Measurements from ENCODE around the gene MIF4GD. TPM values are rescaled to one million over a fixed set of nuclear protein-coding genes. Genes with fewer than 3 reads are reported as not detected.
"Not testable (repeated sequence)": the region's sequence is repeated elsewhere in the genome, so short reads cannot be mapped to it uniquely, and the experiment has no call there.

Gene MIF4GD
- total RNA-seq, 1 experiment from 2014 or later: 25.7 TPM

- no peaks in the 10 kb centered on the region for H3K9me3 Mint-ChIP-seq (ENCODE audit: low read depth, unreplicated experiment)
Measured at GRCh38 chr17:75300280-75300679, 29.2 kb upstream of the MIF4GD start.

DNA sequence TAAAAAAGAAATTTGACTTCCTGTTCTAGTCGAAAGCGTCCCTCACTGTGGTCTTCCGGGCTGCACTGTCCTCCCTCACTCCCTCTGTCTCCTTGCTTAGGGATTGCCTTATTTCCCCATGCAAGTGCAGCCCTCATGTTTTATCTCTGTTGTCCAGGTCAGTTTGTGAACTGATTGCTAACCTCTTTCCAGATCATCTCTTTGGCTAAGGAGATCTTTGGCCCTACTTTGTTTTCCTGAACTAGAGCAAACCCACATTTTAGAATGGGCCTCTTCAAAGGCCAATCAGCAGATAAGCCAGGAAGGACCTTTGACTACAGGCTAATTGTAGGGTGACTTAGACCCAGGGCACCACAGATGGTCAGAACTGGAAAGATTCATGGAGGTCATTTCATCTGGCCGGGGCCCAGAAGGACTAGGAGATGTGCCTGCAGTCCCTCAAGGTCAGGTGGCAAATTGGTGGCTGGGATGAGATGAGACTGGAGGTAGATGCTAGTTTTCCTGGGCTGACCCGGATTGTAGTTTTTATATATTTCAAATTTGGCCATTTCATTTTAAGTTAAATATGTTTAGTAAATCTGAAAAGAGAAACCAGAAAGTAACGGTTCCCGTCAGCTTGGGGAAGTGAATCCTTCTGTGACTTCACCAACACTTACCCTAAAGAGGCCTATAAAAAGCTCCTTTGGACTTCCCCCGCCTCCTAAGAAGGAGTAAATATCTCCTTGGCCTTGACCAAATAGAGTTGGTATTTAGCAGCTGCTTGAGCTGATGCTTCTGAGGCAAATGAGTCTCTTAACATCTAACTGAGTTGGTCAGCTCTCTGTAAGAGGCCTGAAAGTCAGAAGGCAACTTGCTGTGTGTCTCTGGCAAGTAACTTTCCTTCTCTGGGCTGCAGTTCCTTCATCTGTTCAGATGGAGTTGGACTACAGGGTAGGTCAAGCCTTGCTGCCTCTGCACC lies 24.4 kb upstream of the MIF4GD start:
- no peak overlapping the region for H3K27ac Mint-ChIP-seq (ENCODE audit: unreplicated experiment)
- no peaks in the 10 kb centered on the region for H3K9me3 Mint-ChIP-seq (ENCODE audit: low read depth, unreplicated experiment)
- H3K36me3 Mint-ChIP-seq (ENCODE audit: insufficient read depth, unreplicated experiment): peaks cover 3% of the 10 kb centered on the region
- no peak overlapping the region for H3K4me3 Mint-ChIP-seq (ENCODE audit: low read depth, unreplicated experiment)
- TF ChIP-seq, protein P1, sequence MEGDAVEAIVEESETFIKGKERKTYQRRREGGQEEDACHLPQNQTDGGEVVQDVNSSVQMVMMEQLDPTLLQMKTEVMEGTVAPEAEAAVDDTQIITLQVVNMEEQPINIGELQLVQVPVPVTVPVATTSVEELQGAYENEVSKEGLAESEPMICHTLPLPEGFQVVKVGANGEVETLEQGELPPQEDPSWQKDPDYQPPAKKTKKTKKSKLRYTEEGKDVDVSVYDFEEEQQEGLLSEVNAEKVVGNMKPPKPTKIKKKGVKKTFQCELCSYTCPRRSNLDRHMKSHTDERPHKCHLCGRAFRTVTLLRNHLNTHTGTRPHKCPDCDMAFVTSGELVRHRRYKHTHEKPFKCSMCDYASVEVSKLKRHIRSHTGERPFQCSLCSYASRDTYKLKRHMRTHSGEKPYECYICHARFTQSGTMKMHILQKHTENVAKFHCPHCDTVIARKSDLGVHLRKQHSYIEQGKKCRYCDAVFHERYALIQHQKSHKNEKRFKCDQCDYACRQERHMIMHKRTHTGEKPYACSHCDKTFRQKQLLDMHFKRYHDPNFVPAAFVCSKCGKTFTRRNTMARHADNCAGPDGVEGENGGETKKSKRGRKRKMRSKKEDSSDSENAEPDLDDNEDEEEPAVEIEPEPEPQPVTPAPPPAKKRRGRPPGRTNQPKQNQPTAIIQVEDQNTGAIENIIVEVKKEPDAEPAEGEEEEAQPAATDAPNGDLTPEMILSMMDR (IDR thresholded peaks at IDR 0.05; ENCODE audit: unreplicated experiment): no peak
- intact Hi-C loops (cut with micrococcal nuclease; ENCODE audit: unreplicated experiment): no loop called here
- H3K4me1 Mint-ChIP-seq (ENCODE audit: low read depth, unreplicated experiment): no peaks in the 10 kb centered on the region
- no peak for DNase-seq
- no peaks in the 10 kb centered on the region for H3K27me3 Mint-ChIP-seq (ENCODE audit: unreplicated experiment)
- BruUV-seq (replicated peaks): no TSS peak
- CTCF ChIA-PET: interaction anchor here (0.7 kb wide), 1 partner anchor 58 kb away, joined by 3 read pairs; no protein-coding TSS in a partner anchor

More at GRCh38 chr17:75300280-75300679, 29.2 kb upstream of the MIF4GD start:
- no peak for DNase-seq
- TF ChIP-seq, protein P1 (IDR thresholded peaks at IDR 0.05; ENCODE audit: unreplicated experiment): no peak
- H3K4me3 Mint-ChIP-seq (ENCODE audit: low read depth, unreplicated experiment): no peak overlapping the region
- no peaks in the 10 kb centered on the region for H3K4me1 Mint-ChIP-seq (ENCODE audit: low read depth, unreplicated experiment)
- intact Hi-C loops (cut with micrococcal nuclease; ENCODE audit: unreplicated experiment): no loop called here
- no peak overlapping the region for H3K27ac Mint-ChIP-seq (ENCODE audit: unreplicated experiment)
- H3K27me3 Mint-ChIP-seq (ENCODE audit: unreplicated experiment): no peaks in the 10 kb centered on the region
- no TSS peak for BruUV-seq (replicated peaks)
- CTCF ChIA-PET: interaction anchor here (0.6 to 0.7 kb wide), 2 partner anchors 93 to 103 kb away, joined by 3 to 4 read pairs; no protein-coding TSS in a partner anchor
- H3K36me3 Mint-ChIP-seq (ENCODE audit: insufficient read depth, unreplicated experiment): no peaks in the 10 kb centered on the region

- H3K27me3 Mint-ChIP-seq (ENCODE audit: unreplicated experiment); BruUV-seq (replicated peaks); H3K4me3 Mint-ChIP-seq (ENCODE audit: low read depth, unreplicated experiment); H3K4me1 Mint-ChIP-seq (ENCODE audit: low read depth, unreplicated experiment); intact Hi-C loops (cut with micrococcal nuclease; ENCODE audit: unreplicated experiment); DNase-seq; H3K9me3 Mint-ChIP-seq (ENCODE audit: low read depth, unreplicated experiment); H3K27ac Mint-ChIP-seq (ENCODE audit: unreplicated experiment): not testable (repeated sequence)
- CTCF ChIA-PET: interaction anchor here (0.6 to 0.7 kb wide), 2 partner anchors 72 to 1721 kb away, joined by 3 to 5 read pairs; no protein-coding TSS in a partner anchor
- H3K36me3 Mint-ChIP-seq (ENCODE audit: insufficient read depth, unreplicated experiment): peaks cover 27% of the 10 kb centered on the region
Measured at GRCh38 chr17:75292810-75293448, 21.9 kb upstream of the MIF4GD start.

DNA sequence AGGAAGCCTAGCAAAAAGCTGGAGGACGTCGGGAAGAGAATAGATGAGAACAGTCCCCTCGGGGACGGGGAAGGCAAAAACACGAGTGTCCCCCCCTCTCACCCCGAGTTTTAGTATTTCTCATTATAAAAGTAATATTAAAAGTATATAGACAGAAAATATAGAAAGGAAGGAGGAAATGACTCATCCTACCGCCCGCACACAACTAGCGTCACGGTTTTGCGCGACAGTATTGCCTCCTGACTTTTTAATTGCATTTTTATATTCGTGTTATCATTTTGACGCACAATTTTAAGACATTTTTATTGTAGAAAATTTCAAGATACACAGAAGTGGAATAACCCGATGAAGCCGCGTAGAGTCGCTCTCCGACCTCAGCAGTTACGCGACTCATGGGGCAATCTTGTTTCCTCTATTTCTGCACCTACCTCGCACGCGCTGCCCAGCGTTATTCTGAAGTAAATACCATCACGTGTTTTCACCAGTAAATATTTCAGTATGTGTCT lies 18.9 kb upstream of the MIF4GD start:
- peaks cover 28% of the 10 kb centered on the region for H3K36me3 Mint-ChIP-seq (ENCODE audit: insufficient read depth, unreplicated experiment)
- peaks cover 9% of the 10 kb centered on the region for H3K4me1 Mint-ChIP-seq (ENCODE audit: low read depth, unreplicated experiment)
- H3K9me3 Mint-ChIP-seq (ENCODE audit: low read depth, unreplicated experiment): no peaks in the 10 kb centered on the region
- H3K4me3 Mint-ChIP-seq (ENCODE audit: low read depth, unreplicated experiment): peak overlapping the region; percentile 90
- TSS peak; percentile 72 for BruUV-seq (replicated peaks)
- CTCF ChIA-PET: interaction anchor here (0.6 to 2.1 kb wide), 11 partner anchors 10 to 303 kb away, joined by 3 to 32 read pairs (median 4); partner anchors contain the start of genes GRB2, MIF4GD, MRPL58 and TMEM94
- intact Hi-C loops (cut with micrococcal nuclease; ENCODE audit: unreplicated experiment): loop anchor here (1.0 kb wide), 1 partner anchor 46 kb away; no protein-coding TSS in a partner anchor
- peak; percentile 31 for DNase-seq
- peak overlapping the region; percentile 92 for H3K27ac Mint-ChIP-seq (ENCODE audit: unreplicated experiment)
- TF ChIP-seq, protein P1 (IDR thresholded peaks at IDR 0.05; ENCODE audit: unreplicated experiment): no peak
- H3K27me3 Mint-ChIP-seq (ENCODE audit: unreplicated experiment): no peaks in the 10 kb centered on the region

Data from Calu3 (cell line).